Psoas muscle (tissue), 8 donors: ENCODE data around the gene MYO1B. TPM values are rescaled to one million over a fixed set of nuclear protein-coding genes. Genes with fewer than 3 reads are reported as not detected.

Source experiments
- ATAC-seq, 4 donors: fragments of 200-7000 bp; cut with Tn5 transposase; one replicate each; pipeline ENCODE4 v1.9.1; 2020; ENCODE audit warnings: moderate library complexity in 3 of 4, mild to moderate bottlenecking in 2 of 4
- DNase-seq, 2 donors: peaks; one replicate each; pipeline ENCODE4 v3.0.0-alpha.2; 2020
- H3K27ac ChIP-seq: fragments of 200-600 bp; one replicate; pipeline ENCODE4 v1.8.0; 2022
- H3K27me3 ChIP-seq, 3 donors: fragments of 200-600 bp in 1 of 3; one replicate each; pipeline versions ENCODE4 v1.6.1 to v1.8.0; 2013 to 2022; ENCODE audit warnings: low read length in 2 of 3, mild to moderate bottlenecking in 2 of 3, moderate library complexity in 1 of 3; ENCODE audit not compliant: insufficient read depth in 3 of 3
- H3K36me3 ChIP-seq, 2 donors: fragments of 200-600 bp in 1 of 2; one replicate each; pipeline versions ENCODE4 v1.6.1 to v1.8.0; 2013 to 2022; ENCODE audit warnings: low read depth in 1 of 2, mild to moderate bottlenecking in 1 of 2, moderate library complexity in 1 of 2; ENCODE audit not compliant: insufficient read depth in 1 of 2
- H3K4me1 ChIP-seq: fragments of 200-600 bp; one replicate; pipeline ENCODE4 v1.8.0; 2022
- H3K4me3 ChIP-seq: fragments of 200-600 bp; one replicate; pipeline ENCODE4 v1.8.0; 2022; ENCODE audit warnings: mild to moderate bottlenecking
- H3K9me3 ChIP-seq: fragments of 200-600 bp; one replicate; pipeline ENCODE4 v1.8.0; 2022
- CTCF ChIP-seq: fragments of 200-600 bp; IDR thresholded peaks from one replicate; pipeline ENCODE4 v1.8.0; 2022; ENCODE audit warnings: antibody characterized with exemption
- WGBS, 3 donors: extraction: QIAGEN DNeasy Blood & Tissue Kit; methylation state at CpG; one replicate each; pipeline versions ENCODE4 v1.1.6 to v1.1.7; 2013; 5-methylcytosine and 5-hydroxymethylcytosine counted together
- intact Hi-C, 2 donors: fragments of 100-400 bp; cut with DNase I; formaldehyde crosslinking; loops; one replicate each; pipeline versions ENCODE4 v1.11.0 to v1.14.2; 2022
- polyA plus RNA-seq, 3 donors: library from polyadenylated mRNA; stranded (reverse); fragments of 200-250 nt; gene quantifications; one replicate each; pipeline ENCODE4 v1.2.3, GENCODE V29; 2013
- total RNA-seq, 4 donors: library from RNA; stranded (reverse); fragmentation: NEBNext Ultra II Directional in 2 of 4; extraction: Animal tissue kit (Norgen Biotek cat#: 25700) in 2 of 4; gene quantifications; one replicate each; pipeline versions ENCODE4 v1.2.1 to v1.2.4, GENCODE V29; 2021 to 2023
- donor health status: healthy with polysubstance abuse.
- donor health status: DM: no; HTN: no; CAD: no; lungs with moderate emphysema.
- donor health status: Bipolar disorder and iron deficiency.
- donor health status: healthy.
- donor health status: DM: yes; HTN: yes; CAD: no.
- donor health status: DM: no; HTN: no; CAD: no.
- donor health status: DM: no; HTN: no; CAD: no.
- donor health status: DM: yes; HTN: yes; CAD: no.

MYO1B gene
- total and polyA plus RNA-seq, 7 donors, result 4.4 to 14.1 (median 7.9) TPM

- no peaks in the 10 kb centered on the region for H3K36me3 ChIP-seq
- no peaks in the 10 kb centered on the region for H3K9me3 ChIP-seq
- H3K4me1 ChIP-seq, result no peaks in the 10 kb centered on the region
- no peak overlapping the region for H3K4me3 ChIP-seq
- TF ChIP-seq CTCF, result no peak
- WGBS, 3 donors, result 56 to 73% (median 71%) methylated on average over 3 of the region's 3 CpGs
- H3K27ac ChIP-seq, result no peak overlapping the region
- intact Hi-C loops, result no loop called here
- no peaks in the 10 kb centered on the region for H3K27me3 ChIP-seq
- DNase-seq, result no peak
- ATAC-seq, result no peak
Measured at GRCh38 chr2:191465766-191466420, 220.7 kb downstream of the MYO1B start.

- no peaks in the 10 kb centered on the region for H3K36me3 ChIP-seq
- intact Hi-C loops, result no loop called here
- ATAC-seq, result no peak
- H3K9me3 ChIP-seq, result no peaks in the 10 kb centered on the region
- DNase-seq, result no peak
- no peak overlapping the region for H3K4me3 ChIP-seq
- H3K4me1 ChIP-seq, result no peaks in the 10 kb centered on the region
- WGBS, 3 donors, result 72 to 83% (median 76%) methylated on average over 5 of the region's 5 CpGs
- no peaks in the 10 kb centered on the region for H3K27me3 ChIP-seq
- no peak for TF ChIP-seq CTCF
- no peak overlapping the region for H3K27ac ChIP-seq
Measured at GRCh38 chr2:191467113-191467512, 221.9 kb downstream of the MYO1B start.

- Histone ChIP-seq H3K4me1 (no peaks in the 10 kb centered on the region), H3K27ac (no peak overlapping the region), H3K4me3 (no peak overlapping the region), H3K27me3 (no peaks in the 10 kb centered on the region), H3K9me3 (no peaks in the 10 kb centered on the region), H3K36me3 (no peaks in the 10 kb centered on the region)
- no peak for ATAC-seq
- DNase-seq, result no peak
- no peak for TF ChIP-seq CTCF
- intact Hi-C loops, result no loop called here
Measured at GRCh38 chr2:191470306-191470705, 225.1 kb downstream of the MYO1B start.

GRCh38 chr2:191474464-191474863 is 229.3 kb downstream of the MYO1B start:
- no peak overlapping the region for H3K4me3 ChIP-seq
- intact Hi-C loops, result no loop called here
- 3 to 15% (median 10%) methylated on average over 1 of the region's 1 CpG for WGBS, 3 donors

More at GRCh38 chr2:191474464-191474863, 229.3 kb downstream of the MYO1B start:
- DNase-seq, result no peak
- H3K27ac ChIP-seq, result no peak overlapping the region
- ATAC-seq, result no peak
- H3K27me3 ChIP-seq, result no peaks in the 10 kb centered on the region
- no peaks in the 10 kb centered on the region for H3K36me3 ChIP-seq
- H3K9me3 ChIP-seq, result no peaks in the 10 kb centered on the region
- no peaks in the 10 kb centered on the region for H3K4me1 ChIP-seq
- no peak for TF ChIP-seq CTCF

Other genes with a start within 250 kb of the MYO1B start
- gene STAT1, start 231.2 kb upstream of the MYO1B start, total RNA-seq, result 10 to 100 TPM; 26.1 to 49.0 (median 39.7) TPM
- gene STAT1, start 231.2 kb upstream of the MYO1B start, polyA plus RNA-seq, result 10 to 100 TPM; 14.2 to 36.9 (median 19.0) TPM
- gene STAT4, start 94.4 kb upstream of the MYO1B start, total RNA-seq, result under 1 TPM; 0.26 to 0.56 (median 0.41) TPM
- gene STAT4, start 94.4 kb upstream of the MYO1B start, polyA plus RNA-seq, result under 1 TPM; 0.19 to 0.38 (median 0.24) TPM